Liver (tissue), 3 donors: ENCODE results near the gene ANKRD13B.
A peak's percentile ranks its signal among the peaks of the same experiment; 100 is the strongest.

Experiments used
- GABPA ChIP-seq, 2 donors: IDR thresholded peaks in 1 of 2; conservative IDR thresholded peaks in 1 of 2; 2 replicates each; pipeline ENCODE4 v1.6.1; 2016; ENCODE audit warnings: antibody characterized with exemption in 2 of 2, mild to moderate bottlenecking in 1 of 2, moderate library complexity in 1 of 2
- HNF4A ChIP-seq, 2 donors: conservative IDR thresholded peaks; 2 replicates each; pipeline ENCODE4 v1.6.1; 2016; ENCODE audit warnings: antibody characterized with exemption in 2 of 2, mild to moderate bottlenecking in 2 of 2
- MAX ChIP-seq: IDR thresholded peaks from 2 replicates; pipeline ENCODE4 v1.6.1; 2016; ENCODE audit warnings: antibody characterized with exemption
- RAD21 ChIP-seq, 2 donors: IDR thresholded peaks; 2 replicates each; pipeline ENCODE4 v1.6.1; 2016; ENCODE audit warnings: antibody characterized with exemption in 2 of 2, mild to moderate bottlenecking in 2 of 2
- RXRA ChIP-seq, 2 donors: IDR thresholded peaks; 2 replicates each; pipeline ENCODE4 v1.6.1; 2017 to 2018; ENCODE audit warnings: antibody characterized with exemption in 2 of 2, mild to moderate bottlenecking in 1 of 2
- SP1 ChIP-seq: IDR thresholded peaks from 2 replicates; pipeline ENCODE4 v1.6.1; 2018; ENCODE audit warnings: antibody characterized with exemption, mild to moderate bottlenecking
- TAF1 ChIP-seq: conservative IDR thresholded peaks from 2 replicates; pipeline ENCODE4 v1.6.1; 2016; ENCODE audit warnings: antibody characterized with exemption, mild to moderate bottlenecking
- YY1 ChIP-seq: IDR thresholded peaks from 2 replicates; pipeline ENCODE4 v1.6.1; 2016; ENCODE audit warnings: antibody characterized with exemption, mild to moderate bottlenecking
- TF ChIP-seq, protein P1 (sequence below): fragments of 150-350 bp; IDR thresholded peaks from 2 replicates; pipeline ENCODE4 v1.5.1; 2017; ENCODE audit warnings: improper control_type of control experiment, low read depth, low read length; ENCODE audit not compliant: missing input control
- TF ChIP-seq, protein P2 (sequence below): IDR thresholded peaks from 2 replicates; pipeline ENCODE4 v1.6.1; 2016; ENCODE audit warnings: antibody characterized with exemption
- donor health status: healthy.
- donor health status: healthy.

- TF ChIP-seq, protein P1, sequence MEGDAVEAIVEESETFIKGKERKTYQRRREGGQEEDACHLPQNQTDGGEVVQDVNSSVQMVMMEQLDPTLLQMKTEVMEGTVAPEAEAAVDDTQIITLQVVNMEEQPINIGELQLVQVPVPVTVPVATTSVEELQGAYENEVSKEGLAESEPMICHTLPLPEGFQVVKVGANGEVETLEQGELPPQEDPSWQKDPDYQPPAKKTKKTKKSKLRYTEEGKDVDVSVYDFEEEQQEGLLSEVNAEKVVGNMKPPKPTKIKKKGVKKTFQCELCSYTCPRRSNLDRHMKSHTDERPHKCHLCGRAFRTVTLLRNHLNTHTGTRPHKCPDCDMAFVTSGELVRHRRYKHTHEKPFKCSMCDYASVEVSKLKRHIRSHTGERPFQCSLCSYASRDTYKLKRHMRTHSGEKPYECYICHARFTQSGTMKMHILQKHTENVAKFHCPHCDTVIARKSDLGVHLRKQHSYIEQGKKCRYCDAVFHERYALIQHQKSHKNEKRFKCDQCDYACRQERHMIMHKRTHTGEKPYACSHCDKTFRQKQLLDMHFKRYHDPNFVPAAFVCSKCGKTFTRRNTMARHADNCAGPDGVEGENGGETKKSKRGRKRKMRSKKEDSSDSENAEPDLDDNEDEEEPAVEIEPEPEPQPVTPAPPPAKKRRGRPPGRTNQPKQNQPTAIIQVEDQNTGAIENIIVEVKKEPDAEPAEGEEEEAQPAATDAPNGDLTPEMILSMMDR, result peak; percentile 3
- TF ChIP-seq TAF1 (no peak), YY1 (no peak), MAX (no peak), RAD21 (IDR thresholded peaks at IDR 0.05) (no peak), GABPA (IDR thresholded peaks at IDR 0.05 in 1 of 2, conservative IDR thresholded peaks at IDR 0.05 in 1 of 2) (no peak), HNF4A (conservative IDR thresholded peaks at IDR 0.05) (no peak), SP1 (no peak), RXRA (IDR thresholded peaks at IDR 0.05) (no peak)
- TF ChIP-seq, protein P2, sequence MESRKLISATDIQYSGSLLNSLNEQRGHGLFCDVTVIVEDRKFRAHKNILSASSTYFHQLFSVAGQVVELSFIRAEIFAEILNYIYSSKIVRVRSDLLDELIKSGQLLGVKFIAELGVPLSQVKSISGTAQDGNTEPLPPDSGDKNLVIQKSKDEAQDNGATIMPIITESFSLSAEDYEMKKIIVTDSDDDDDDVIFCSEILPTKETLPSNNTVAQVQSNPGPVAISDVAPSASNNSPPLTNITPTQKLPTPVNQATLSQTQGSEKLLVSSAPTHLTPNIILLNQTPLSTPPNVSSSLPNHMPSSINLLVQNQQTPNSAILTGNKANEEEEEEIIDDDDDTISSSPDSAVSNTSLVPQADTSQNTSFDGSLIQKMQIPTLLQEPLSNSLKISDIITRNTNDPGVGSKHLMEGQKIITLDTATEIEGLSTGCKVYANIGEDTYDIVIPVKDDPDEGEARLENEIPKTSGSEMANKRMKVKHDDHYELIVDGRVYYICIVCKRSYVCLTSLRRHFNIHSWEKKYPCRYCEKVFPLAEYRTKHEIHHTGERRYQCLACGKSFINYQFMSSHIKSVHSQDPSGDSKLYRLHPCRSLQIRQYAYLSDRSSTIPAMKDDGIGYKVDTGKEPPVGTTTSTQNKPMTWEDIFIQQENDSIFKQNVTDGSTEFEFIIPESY, result no peak
These were observed 23.5 kb downstream of the ANKRD13B start for GRCh38 chr17:29616300-29617048.
